Measurements from ENCODE around the gene MYH10.

MYH10 gene

GRCh38 chr17:8439681-8440080 lies 190.8 kb downstream of the MYH10 start:
- DNase-seq, result no peak

- no peak for DNase-seq
These were observed 192.1 kb downstream of the MYH10 start for GRCh38 chr17:8438441-8438840.

GRCh38 chr17:8436844-8437171 lies 193.7 kb downstream of the MYH10 start:
- DNase-seq, result no peak

GRCh38 chr17:8436169-8436843 lies 194.2 kb downstream of the MYH10 start:
- DNase-seq, result peak; percentile 57 to 72

- peak; percentile 98 to 99 for DNase-seq
These were observed 195.0 kb downstream of the MYH10 start, which contains the start of gene NDEL1 for GRCh38 chr17:8435245-8436168. Gene NDEL1, plus strand, starts transcription at chr17:8435884. Its CDS starts 8,388 bp downstream, at chr17:8444272.

- DNase-seq, result no peak
These were observed 199.6 kb downstream of the MYH10 start for GRCh38 chr17:8430966-8431365.

- no peak for DNase-seq
These were observed 203.7 kb downstream of the MYH10 start for GRCh38 chr17:8426802-8427201.

GRCh38 chr17:8426094-8426720 lies 204.3 kb downstream of the MYH10 start:
- DNase-seq, result no peak
